ENCODE measurements around the gene PRCC.

DNA sequence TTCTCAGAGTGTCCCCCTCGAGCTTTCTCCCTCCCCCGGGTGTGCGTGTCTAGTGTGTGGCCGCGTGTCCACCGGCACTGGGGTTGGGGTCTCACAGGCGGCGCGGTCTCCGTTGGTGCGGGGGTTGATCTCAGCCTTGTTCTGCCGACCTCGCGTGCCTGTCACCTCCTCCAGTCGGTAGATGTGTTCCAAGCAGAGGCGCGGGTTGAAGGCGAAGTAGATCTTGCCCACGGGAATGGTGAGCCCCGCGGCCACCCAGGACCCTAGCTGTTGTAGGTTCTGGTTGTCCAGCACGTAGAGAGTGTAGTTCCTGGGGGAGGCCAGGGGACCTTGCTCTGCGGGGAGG is 81.8 kb downstream of the PRCC start:
- TF ChIP-seq, protein P1, sequence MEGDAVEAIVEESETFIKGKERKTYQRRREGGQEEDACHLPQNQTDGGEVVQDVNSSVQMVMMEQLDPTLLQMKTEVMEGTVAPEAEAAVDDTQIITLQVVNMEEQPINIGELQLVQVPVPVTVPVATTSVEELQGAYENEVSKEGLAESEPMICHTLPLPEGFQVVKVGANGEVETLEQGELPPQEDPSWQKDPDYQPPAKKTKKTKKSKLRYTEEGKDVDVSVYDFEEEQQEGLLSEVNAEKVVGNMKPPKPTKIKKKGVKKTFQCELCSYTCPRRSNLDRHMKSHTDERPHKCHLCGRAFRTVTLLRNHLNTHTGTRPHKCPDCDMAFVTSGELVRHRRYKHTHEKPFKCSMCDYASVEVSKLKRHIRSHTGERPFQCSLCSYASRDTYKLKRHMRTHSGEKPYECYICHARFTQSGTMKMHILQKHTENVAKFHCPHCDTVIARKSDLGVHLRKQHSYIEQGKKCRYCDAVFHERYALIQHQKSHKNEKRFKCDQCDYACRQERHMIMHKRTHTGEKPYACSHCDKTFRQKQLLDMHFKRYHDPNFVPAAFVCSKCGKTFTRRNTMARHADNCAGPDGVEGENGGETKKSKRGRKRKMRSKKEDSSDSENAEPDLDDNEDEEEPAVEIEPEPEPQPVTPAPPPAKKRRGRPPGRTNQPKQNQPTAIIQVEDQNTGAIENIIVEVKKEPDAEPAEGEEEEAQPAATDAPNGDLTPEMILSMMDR (optimal IDR thresholded peaks at IDR 0.05 in 1 of 3, IDR thresholded peaks at IDR 0.05 in 1 of 3, conservative IDR thresholded peaks at IDR 0.05 in 1 of 3; ENCODE audit: extremely low read depth in 1 of 3, insufficient read depth in 2 of 3, low read length in 3 of 3) = no peak
- TF ChIP-seq EZH2 (IDR thresholded peaks at IDR 0.05; ENCODE audit: low read length) = peak; percentile 47

Measured in keratinocyte (primary cell).